GM13976 (cell line): Measurements from ENCODE around the gene CPXM2.

Experiments
- DNase-seq: peaks from one replicate; pipeline ENCODE4 v3.0.0; 2012; ENCODE audit warnings: low spot score
- in situ Hi-C: fragments of 300-500 bp; cut with MboI; formaldehyde crosslinking; loops from one replicate; pipeline ENCODE4 v1.12.0; 2022; ENCODE audit warnings: low sequenced_read_pairs, mixed read lengths, inconsistent platforms; ENCODE audit not compliant: unreplicated experiment
- TF ChIP-seq, protein P1 (sequence below): IDR thresholded peaks from 2 replicates; pipeline ENCODE4 v1.5.1; 2012; ENCODE audit warnings: borderline replicate concordance, mild to moderate bottlenecking; ENCODE audit not compliant: insufficient read depth; ENCODE audit errors: extremely low read depth, missing control alignments, control extremely low read depth

The CPXM2 gene

GRCh38 chr10:123908379-123908778, 16.8 kb upstream of the CPXM2 start:
- TF ChIP-seq, protein P1, sequence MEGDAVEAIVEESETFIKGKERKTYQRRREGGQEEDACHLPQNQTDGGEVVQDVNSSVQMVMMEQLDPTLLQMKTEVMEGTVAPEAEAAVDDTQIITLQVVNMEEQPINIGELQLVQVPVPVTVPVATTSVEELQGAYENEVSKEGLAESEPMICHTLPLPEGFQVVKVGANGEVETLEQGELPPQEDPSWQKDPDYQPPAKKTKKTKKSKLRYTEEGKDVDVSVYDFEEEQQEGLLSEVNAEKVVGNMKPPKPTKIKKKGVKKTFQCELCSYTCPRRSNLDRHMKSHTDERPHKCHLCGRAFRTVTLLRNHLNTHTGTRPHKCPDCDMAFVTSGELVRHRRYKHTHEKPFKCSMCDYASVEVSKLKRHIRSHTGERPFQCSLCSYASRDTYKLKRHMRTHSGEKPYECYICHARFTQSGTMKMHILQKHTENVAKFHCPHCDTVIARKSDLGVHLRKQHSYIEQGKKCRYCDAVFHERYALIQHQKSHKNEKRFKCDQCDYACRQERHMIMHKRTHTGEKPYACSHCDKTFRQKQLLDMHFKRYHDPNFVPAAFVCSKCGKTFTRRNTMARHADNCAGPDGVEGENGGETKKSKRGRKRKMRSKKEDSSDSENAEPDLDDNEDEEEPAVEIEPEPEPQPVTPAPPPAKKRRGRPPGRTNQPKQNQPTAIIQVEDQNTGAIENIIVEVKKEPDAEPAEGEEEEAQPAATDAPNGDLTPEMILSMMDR, result no peak
- in situ Hi-C loops, result no loop called here
- no peak for DNase-seq

GRCh38 chr10:123906884-123907652, 15.5 kb upstream of the CPXM2 start:
- TF ChIP-seq, protein P1, result no peak
- DNase-seq, result no peak
- in situ Hi-C loops, result no loop called here

DNA sequence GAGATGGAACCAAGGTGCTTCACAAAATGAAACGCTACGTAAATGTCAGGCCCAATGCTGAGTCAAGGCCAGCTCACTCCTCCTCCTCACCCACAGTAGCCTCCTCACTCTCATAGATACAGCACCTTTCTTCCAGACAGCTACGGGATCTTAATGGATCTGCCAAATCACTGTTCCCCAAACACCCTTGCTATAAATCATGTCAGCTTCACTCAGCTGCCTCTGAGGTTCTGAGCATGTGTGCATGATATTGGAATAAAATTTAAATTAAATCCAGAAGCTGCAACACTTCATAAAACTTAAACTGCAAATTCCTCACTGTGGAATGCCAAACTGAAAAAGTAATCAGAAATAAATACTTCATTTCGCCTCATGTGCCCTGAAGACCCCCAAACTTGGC, 14.7 kb upstream of the CPXM2 start:
- in situ Hi-C loops, result no loop called here
- DNase-seq, result no peak
- TF ChIP-seq, protein P1, result no peak

DNA sequence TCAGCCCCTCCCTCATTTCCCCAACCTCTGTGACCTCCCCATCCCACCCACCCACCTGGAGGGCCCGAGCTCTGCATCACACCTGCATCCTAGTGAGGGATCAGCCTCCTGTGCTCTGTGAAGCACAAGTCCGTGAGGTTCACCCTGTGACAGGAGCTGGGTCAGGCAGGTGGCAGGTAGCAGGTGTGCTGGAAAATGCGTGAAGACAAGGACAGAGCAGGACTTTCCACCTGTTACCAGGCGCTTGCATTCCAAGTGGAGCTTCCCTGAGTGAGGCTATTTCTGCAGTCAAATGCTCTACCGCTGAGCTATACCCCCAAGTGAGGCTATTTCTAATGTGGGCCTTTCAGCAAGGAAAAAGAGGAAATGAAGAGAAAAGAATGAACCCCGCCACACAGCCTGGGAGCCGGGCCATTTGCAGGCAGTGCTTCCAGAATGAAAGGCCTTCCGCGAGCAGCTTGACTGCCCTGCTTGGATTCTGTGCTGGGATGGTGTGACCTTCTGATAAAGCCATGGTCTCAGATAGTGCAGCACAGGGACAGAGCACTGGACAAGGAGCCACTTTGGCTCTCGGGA, 13.3 kb upstream of the CPXM2 start:
- in situ Hi-C loops, result no loop called here
- no peak for DNase-seq
- TF ChIP-seq, protein P1, result no peak

DNA sequence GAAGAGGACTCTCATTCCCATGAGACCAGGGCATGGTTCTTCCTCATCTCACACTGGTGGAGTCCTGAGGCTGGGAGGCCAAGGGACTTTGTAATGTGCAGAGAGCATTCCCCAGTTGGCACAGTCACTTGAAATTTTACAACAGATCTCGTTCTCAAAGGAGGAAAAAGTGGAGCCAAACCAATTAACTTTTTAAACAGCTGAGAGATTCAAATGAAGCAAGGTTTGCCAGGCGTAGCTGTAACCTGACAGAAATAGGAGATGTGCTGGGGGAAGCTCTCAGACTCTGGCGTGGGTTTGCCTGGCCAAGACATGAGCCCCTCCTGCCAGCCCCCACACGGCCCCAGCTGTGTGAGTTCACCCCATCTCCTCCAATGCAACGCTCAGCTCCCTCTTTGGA, 12.0 kb upstream of the CPXM2 start:
- in situ Hi-C loops, result no loop called here
- TF ChIP-seq, protein P1, result no peak
- no peak for DNase-seq

GRCh38 chr10:123901621-123902020, 10.0 kb upstream of the CPXM2 start:
- DNase-seq, result no peak

More at GRCh38 chr10:123901621-123902020, 10.0 kb upstream of the CPXM2 start:
- TF ChIP-seq, protein P1, result no peak
- in situ Hi-C loops, result no loop called here
